H1 (cell line): Measurements from ENCODE around the gene RNASE7. TPM values are rescaled to one million over a fixed set of nuclear protein-coding genes. Genes with fewer than 3 reads are reported as not detected.

Experiments
- CTCF ChIA-PET: fragments of 300-600 bp; sonication (Branson Sonifier 250); formaldehyde crosslinking; loops from one replicate; lab custom pipeline; 2021; ENCODE audit not compliant: partially characterized antibody; lab: Charles Lee
- POLR2A ChIA-PET: fragments of 300-600 bp; sonication (Branson Sonifier 250); formaldehyde crosslinking; loops from one replicate; lab custom pipeline; 2021; ENCODE audit warnings: inconsistent platforms; ENCODE audit not compliant: partially characterized antibody; lab: Charles Lee
- DNase-seq, 2 experiments: peaks; one replicate each; pipeline versions ENCODE4 v3.0.0 to v3.0.0-alpha.2; 2010 to 2022; ENCODE audit warnings: low spot score in 2 of 2, low read depth in 1 of 2, mixed read lengths in 1 of 2
- FAIRE-seq: peaks from 2 replicates; lab custom pipeline; 2011; peaks lifted over from hg19 to GRCh38; lab: Jason Lieb, UNC
- H2AFZ ChIP-seq: 2 replicates; pipeline ENCODE4 v1.8.1; 2012; ENCODE audit warnings: low read length, inconsistent platforms
- H2AK5ac ChIP-seq: 2 replicates; pipeline ENCODE4 v1.6.1; 2013; ENCODE audit warnings: low read depth, low read length
- H2BK120ac ChIP-seq: replicated peaks from 2 replicates; pipeline ENCODE3; 2013; ENCODE audit warnings: low read depth, low read length, inconsistent platforms
- H2BK12ac ChIP-seq: 2 replicates; pipeline ENCODE4 v1.6.1; 2013; ENCODE audit warnings: low read depth, low read length
- H2BK15ac ChIP-seq: 2 replicates; pipeline ENCODE4 v1.6.1; 2013; ENCODE audit warnings: low read length
- H2BK20ac ChIP-seq: 2 replicates; pipeline ENCODE4 v1.6.1; 2013; ENCODE audit warnings: low read length
- H2BK5ac ChIP-seq: 2 replicates; pipeline ENCODE4 v1.6.1; 2013; ENCODE audit warnings: low read depth, low read length
- H3K14ac ChIP-seq: 2 replicates; pipeline ENCODE4 v1.6.1; 2013; ENCODE audit warnings: inconsistent platforms; ENCODE audit not compliant: insufficient read length
- H3K18ac ChIP-seq: 2 replicates; pipeline ENCODE4 v1.6.1; 2013; ENCODE audit warnings: low read length; ENCODE audit errors: extremely low read depth
- H3K23ac ChIP-seq: 2 replicates; pipeline ENCODE4 v1.6.1; 2013; ENCODE audit warnings: inconsistent platforms; ENCODE audit not compliant: insufficient read length
- H3K23me2 ChIP-seq: 2 replicates; pipeline ENCODE4 v1.6.1; 2013; ENCODE audit warnings: low read depth, low read length
- H3K27ac ChIP-seq: 2 replicates; pipeline ENCODE4 v1.6.1; 2011; ENCODE audit warnings: low read depth, low read length, inconsistent platforms
- H3K27me3 ChIP-seq, 4 experiments: replicated peaks in 1 of 4; 1 replicate in 1 of 4; 2 replicates in 3 of 4; pipeline versions ENCODE4 v1.6.1 to v1.8.1; 2011 to 2013; ENCODE audit warnings: low read length in 3 of 4, mild to moderate bottlenecking in 3 of 4, inconsistent platforms in 2 of 4, mixed read lengths in 2 of 4, moderate library complexity in 1 of 4; ENCODE audit not compliant: control insufficient read depth in 3 of 4, insufficient read depth in 3 of 4; ENCODE audit errors: extremely low read depth in 1 of 4
- H3K36me3 ChIP-seq, 4 experiments: 2 replicates each; pipeline versions ENCODE4 v1.6.1 to v1.8.1; 2011 to 2013; ENCODE audit warnings: mild to moderate bottlenecking in 4 of 4, low read length in 3 of 4, moderate library complexity in 2 of 4, control low read depth in 1 of 4, inconsistent platforms in 1 of 4; ENCODE audit not compliant: insufficient read depth in 4 of 4, control insufficient read depth in 2 of 4
- H3K4ac ChIP-seq: replicated peaks from 2 replicates; pipeline ENCODE3; 2013; ENCODE audit warnings: low read length, low read depth, mixed read lengths, inconsistent platforms; ENCODE audit not compliant: insufficient read length
- H3K4me1 ChIP-seq, 4 experiments: replicated peaks in 1 of 4; 1 replicate in 1 of 4; 2 replicates in 3 of 4; pipeline versions ENCODE4 v1.6.1 to v1.8.1; 2011 to 2013; ENCODE audit warnings: low read length in 3 of 4, inconsistent platforms in 2 of 4, mixed read lengths in 1 of 4; ENCODE audit not compliant: insufficient read depth in 4 of 4, control insufficient read depth in 3 of 4
- H3K4me2 ChIP-seq, 2 experiments: 2 replicates each; pipeline versions ENCODE4 v1.6.1 to v1.8.1; 2011 to 2013; ENCODE audit warnings: low read depth in 2 of 2, low read length in 2 of 2, control low read depth in 1 of 2, inconsistent platforms in 1 of 2, mild to moderate bottlenecking in 1 of 2; ENCODE audit not compliant: insufficient read depth in 1 of 2
- H3K4me3 ChIP-seq, 4 experiments: fragments of 200-600, 300-600 bp in 1 of 4; sonication (generic), shearing (Covaris generic), sonication (Bioruptor Twin) in 1 of 4; 2 replicates each; pipeline versions ENCODE4 v1.5.1 to v1.8.1; 2011 to 2016; ENCODE audit warnings: low read length in 4 of 4, low read depth in 3 of 4, control low read depth in 2 of 4, inconsistent platforms in 2 of 4, mild to moderate bottlenecking in 2 of 4, mixed read lengths in 1 of 4, moderate library complexity in 1 of 4; ENCODE audit not compliant: insufficient read depth in 2 of 4; ENCODE audit errors: extremely low read depth in 1 of 4
- H3K56ac ChIP-seq: replicated peaks from 2 replicates; pipeline ENCODE3; 2013; ENCODE audit warnings: low read depth, mild to moderate bottlenecking, mixed read lengths, low read length, inconsistent platforms; ENCODE audit not compliant: insufficient read length
- H3K79me1 ChIP-seq: 2 replicates; pipeline ENCODE4 v1.6.1; 2013; ENCODE audit warnings: low read depth, low read length, control low read depth
- H3K79me2 ChIP-seq, 2 experiments: 2 replicates each; pipeline versions ENCODE4 v1.6.1 to v1.8.1; 2012 to 2013; ENCODE audit warnings: low read length in 2 of 2, mild to moderate bottlenecking in 2 of 2, inconsistent platforms in 1 of 2; ENCODE audit not compliant: insufficient read depth in 2 of 2, control insufficient read depth in 1 of 2
- H3K9ac ChIP-seq, 4 experiments: replicated peaks in 1 of 4; 1 replicate in 1 of 4; 2 replicates in 3 of 4; pipeline versions ENCODE4 v1.6.1 to v1.8.1; 2011 to 2013; ENCODE audit warnings: low read depth in 3 of 4, low read length in 3 of 4, control low read depth in 2 of 4, mild to moderate bottlenecking in 2 of 4, moderate library complexity in 2 of 4, inconsistent platforms in 1 of 4; ENCODE audit errors: extremely low read depth in 1 of 4
- H3K9me3 ChIP-seq, 2 experiments: 2 replicates each; pipeline versions ENCODE4 v1.6.1 to v1.8.1; 2012 to 2013; ENCODE audit warnings: mild to moderate bottlenecking in 2 of 2, moderate library complexity in 2 of 2, control low read depth in 1 of 2, inconsistent platforms in 1 of 2, low read depth in 1 of 2, low read length in 1 of 2, mixed read lengths in 1 of 2; ENCODE audit not compliant: insufficient read depth in 2 of 2
- H4K20me1 ChIP-seq, 2 experiments: replicated peaks in 1 of 2; 2 replicates each; pipeline versions ENCODE3 to v1.8.1; 2011 to 2013; ENCODE audit warnings: inconsistent platforms in 2 of 2, low read length in 2 of 2, mild to moderate bottlenecking in 1 of 2; ENCODE audit not compliant: insufficient read depth in 2 of 2, control insufficient read depth in 1 of 2
- H4K5ac ChIP-seq: 2 replicates; pipeline ENCODE4 v1.6.1; 2013; ENCODE audit warnings: low read length, low read depth, mixed read lengths, inconsistent platforms; ENCODE audit not compliant: insufficient read length
- H4K8ac ChIP-seq: 2 replicates; pipeline ENCODE4 v1.8.0; 2013; ENCODE audit warnings: mild to moderate bottlenecking, moderate library complexity, low read length, inconsistent platforms; ENCODE audit not compliant: insufficient read depth; ENCODE audit errors: extremely low read depth
- H4K91ac ChIP-seq: replicated peaks from 2 replicates; pipeline ENCODE3; 2013; ENCODE audit warnings: low read length, mixed read lengths, inconsistent platforms; ENCODE audit not compliant: insufficient read length
- BCL11A ChIP-seq, 2 experiments: IDR thresholded peaks; one replicate each; pipeline ENCODE4 v1.6.1; 2011; ENCODE audit warnings: low read depth in 2 of 2, low read length in 2 of 2, mild to moderate bottlenecking in 2 of 2
- CREB1 ChIP-seq: IDR thresholded peaks from 2 replicates; pipeline ENCODE4 v1.6.1; 2012; ENCODE audit warnings: inconsistent platforms
- SP1 ChIP-seq: IDR thresholded peaks from 2 replicates; pipeline ENCODE4 v1.6.1; 2011; ENCODE audit warnings: low read depth, low read length
- SP2 ChIP-seq: IDR thresholded peaks from 2 replicates; pipeline ENCODE4 v1.6.1; 2012; ENCODE audit warnings: mild to moderate bottlenecking, low read length, inconsistent platforms
- WGBS, 2 experiments: shearing (Covaris generic) in 1 of 2; methylation state at CpG; one replicate each; pipeline versions ENCODE4 v1.1.6 to v1.1.7; 2013 to 2015; ENCODE audit warnings: low lambda C conversion rate in 2 of 2, mixed read lengths in 2 of 2, inconsistent platforms in 1 of 2, low coverage in 1 of 2, missing lambda C conversion rate in 1 of 2; ENCODE audit not compliant: insufficient replicate concordance in 2 of 2, insufficient coverage in 1 of 2, insufficient read length in 1 of 2; ENCODE audit errors: extremely low coverage in 1 of 2, missing lambda C conversion rate in 1 of 2; 5-methylcytosine and 5-hydroxymethylcytosine counted together
- polyA plus RNA-seq, 7 experiments: library from polyadenylated mRNA; depleted of rRNA in 3 of 7; stranded (reverse) in 5 of 7; unstranded in 2 of 7; fragments of >200 nt in 5 of 7; fragments of 200-250 nt in 2 of 7; gene quantifications; 1 replicate in 5 of 7; 2 replicates in 1 of 7; 4 replicates in 1 of 7; pipeline versions ENCODE4 v1.2.1 to v1.2.3, GENCODE V29; 2011 to 2013; ENCODE audit warnings: missing spikeins in 2 of 7, mixed read lengths in 2 of 7
- total RNA-seq: library from RNA; stranded (reverse); fragmentation: NEBNext Ultra II Directional; extraction: Animal tissue kit (Norgen Biotek cat#: 25700); gene quantifications from 2 replicates; pipeline ENCODE4 v1.2.1, GENCODE V29; 2021

The RNASE7 gene
- total and polyA plus RNA-seq, 2 of the 8 experiments (the other 6 are each of a cell fraction or from before 2014, with no cell fraction given) = not detected

DNA sequence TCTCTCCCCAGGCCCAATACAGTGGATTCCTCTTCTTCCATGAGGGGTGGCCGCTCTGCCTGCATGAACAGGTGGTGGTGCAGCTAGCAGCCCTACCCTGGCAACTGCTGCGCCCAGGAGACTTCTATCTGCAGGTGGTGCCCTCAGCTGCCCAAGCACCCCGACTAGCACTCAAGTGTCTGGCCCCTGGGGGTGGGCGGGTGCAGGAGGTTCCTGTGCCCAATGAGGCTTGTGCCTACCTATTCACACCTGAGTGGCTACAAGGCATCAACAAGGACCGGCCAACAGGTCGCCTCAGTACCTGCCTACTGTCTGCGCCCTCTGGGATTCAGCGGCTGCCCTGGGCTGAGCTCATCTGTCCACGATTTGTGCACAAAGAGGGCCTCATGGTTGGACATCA lies 31.8 kb downstream of the RNASE7 start:
- WGBS, 2 experiments = 96% methylated on average over 9 of the region's 9 CpGs; no CpG with 5 or more reads in 1 of the 2 experiments
- peaks cover 2% of the 10 kb centered on the region for H3K79me1 ChIP-seq
- no peak overlapping the region for H2AK5ac ChIP-seq
- peaks cover 0 to 13% of the 10 kb centered on the region in 2 experiments; a peak in 2 of 4 replicates for H3K79me2 ChIP-seq
- H4K91ac ChIP-seq = no peak overlapping the region
- H4K8ac ChIP-seq = no peak overlapping the region; the same call in 1 of the 2 replicates
- no peak overlapping the region for H2BK5ac ChIP-seq
- peaks cover 2 to 9% of the 10 kb centered on the region in 2 experiments for H4K20me1 ChIP-seq
- FAIRE-seq (no peak), DNase-seq (no peak)
- H3K4ac ChIP-seq = no peak overlapping the region
- H3K4me1 ChIP-seq = peaks cover 3 to 11% (median 6%) of the 10 kb centered on the region in 4 experiments
- H3K9me3 ChIP-seq = no peaks in the 10 kb centered on the region
- CTCF ChIA-PET = interaction anchor here (1.1 to 6.6 kb wide), 8 partner anchors 8 to 76 kb away, joined by 4 to 110 read pairs (median 15); partner anchors contain the start of gene TMEM253
- H3K27ac ChIP-seq = no peak overlapping the region
- no peak overlapping the region for H2AFZ ChIP-seq
- POLR2A ChIA-PET = interaction anchor here (0.7 to 12.4 kb wide), 5 partner anchors 11 to 58 kb away, joined by 3 to 245 read pairs (median 5); partner anchors contain the start of genes TMEM253 and ZNF219
- H2BK120ac ChIP-seq = no peak overlapping the region
- no peak overlapping the region for H2BK12ac ChIP-seq
- H2BK20ac ChIP-seq = no peak overlapping the region
- no peak overlapping the region for H4K5ac ChIP-seq
- H3K23ac ChIP-seq = no peak overlapping the region
- no peak overlapping the region for H3K18ac ChIP-seq
- no peak overlapping the region for H3K4me2 ChIP-seq
- H3K9ac ChIP-seq = no peak overlapping the region
- no peak overlapping the region for H3K56ac ChIP-seq
- H3K4me3 ChIP-seq = no peak overlapping the region
- H3K14ac ChIP-seq = no peak overlapping the region
- H2BK15ac ChIP-seq = no peak overlapping the region
- peaks cover 20% of the 10 kb centered on the region; the same call in 1 of the 2 replicates for H3K23me2 ChIP-seq
- H3K27me3 ChIP-seq = no peaks in the 10 kb centered on the region
- H3K36me3 ChIP-seq = peaks cover 36 to 51% (median 47%) of the 10 kb centered on the region in 4 experiments
- TF ChIP-seq BCL11A (IDR thresholded peaks at IDR 0.05; ENCODE audit: low read depth in 2 of 2, low read length in 2 of 2) (no peak), CREB1 (no peak), SP1 (no peak), SP2 (no peak)
